HEK293 (cell line): ENCODE measurements around the gene SIN3A.

Source experiments
- GLIS1 ChIP-seq: fragments of 450-650 bp; formaldehyde crosslinking; IDR thresholded peaks from 2 replicates; pipeline ENCODE4 v1.5.1; 2016; ENCODE audit warnings: missing biosample characterization, missing genetic modification characterization
- GLIS2 ChIP-seq: fragments of 450-650 bp; formaldehyde crosslinking; IDR thresholded peaks from 2 replicates; pipeline ENCODE4 v1.5.1; 2016; ENCODE audit warnings: missing biosample characterization, missing genetic modification characterization
- MZF1 ChIP-seq: fragments of 450-650 bp; formaldehyde crosslinking; IDR thresholded peaks from 2 replicates; pipeline ENCODE4 v1.5.1; 2017; ENCODE audit warnings: missing biosample characterization, missing genetic modification characterization, borderline replicate concordance
- OVOL3 ChIP-seq: fragments of 450-650 bp; formaldehyde crosslinking; IDR thresholded peaks from 2 replicates; pipeline ENCODE4 v1.5.1; 2016; ENCODE audit warnings: missing biosample characterization, missing genetic modification characterization
- PBX3 ChIP-seq: sonication (generic); formaldehyde crosslinking; IDR thresholded peaks from 2 replicates; pipeline ENCODE4 v1.8.1; 2022; ENCODE audit warnings: mild to moderate bottlenecking, moderate library complexity, missing genetic modification reagents
- ZBTB1 ChIP-seq: fragments of 450-650 bp; formaldehyde crosslinking; IDR thresholded peaks from 2 replicates; pipeline ENCODE4 v1.5.1; 2016; ENCODE audit warnings: missing biosample characterization, missing genetic modification characterization
- ZBTB20 ChIP-seq: fragments of 450-650 bp; formaldehyde crosslinking; IDR thresholded peaks from 2 replicates; pipeline ENCODE4 v1.5.1; 2016; ENCODE audit warnings: missing biosample characterization, missing genetic modification characterization
- ZEB2 ChIP-seq: fragments of 450-650 bp; formaldehyde crosslinking; IDR thresholded peaks from 2 replicates; pipeline ENCODE4 v1.5.1; 2016; ENCODE audit warnings: missing biosample characterization, missing genetic modification characterization
- ZFP69B ChIP-seq: fragments of 450-650 bp; formaldehyde crosslinking; IDR thresholded peaks from 2 replicates; pipeline ENCODE4 v1.5.1; 2016; ENCODE audit warnings: missing biosample characterization, missing genetic modification characterization
- ZNF211 ChIP-seq: fragments of 450-650 bp; formaldehyde crosslinking; IDR thresholded peaks from 2 replicates; pipeline ENCODE4 v1.5.1; 2016; ENCODE audit warnings: low read depth, missing biosample characterization, missing genetic modification characterization
- ZNF221 ChIP-seq: fragments of 450-650 bp; formaldehyde crosslinking; IDR thresholded peaks from 2 replicates; pipeline ENCODE4 v1.5.1; 2017; ENCODE audit warnings: missing biosample characterization, missing genetic modification characterization, borderline replicate concordance
- ZNF335 ChIP-seq: fragments of 450-650 bp; formaldehyde crosslinking; conservative IDR thresholded peaks from 2 replicates; pipeline ENCODE4 v1.5.1; 2016; ENCODE audit warnings: missing biosample characterization, missing genetic modification characterization
- ZNF426 ChIP-seq: fragments of 450-650 bp; formaldehyde crosslinking; IDR thresholded peaks from 2 replicates; pipeline ENCODE4 v1.5.1; 2017; ENCODE audit warnings: missing biosample characterization, missing genetic modification characterization, mild to moderate bottlenecking, inconsistent platforms, moderate library complexity
- ZNF488 ChIP-seq: fragments of 450-650 bp; formaldehyde crosslinking; IDR thresholded peaks from 2 replicates; pipeline ENCODE4 v1.5.1; 2016; ENCODE audit warnings: missing biosample characterization, missing genetic modification characterization
- ZNF530 ChIP-seq: fragments of 450-650 bp; formaldehyde crosslinking; IDR thresholded peaks from 2 replicates; pipeline ENCODE4 v1.5.1; 2016; ENCODE audit warnings: low read depth, missing biosample characterization, missing genetic modification characterization
- ZNF621 ChIP-seq: fragments of 450-650 bp; formaldehyde crosslinking; IDR thresholded peaks from 2 replicates; pipeline ENCODE4 v1.5.1; 2017; ENCODE audit warnings: missing biosample characterization, missing genetic modification characterization
- ZNF629 ChIP-seq: fragments of 450-650 bp; formaldehyde crosslinking; IDR thresholded peaks from 2 replicates; pipeline ENCODE4 v1.5.1; 2017; ENCODE audit warnings: missing biosample characterization, missing genetic modification characterization
- ZNF658 ChIP-seq: fragments of 450-650 bp; formaldehyde crosslinking; IDR thresholded peaks from 2 replicates; pipeline ENCODE4; 2016; ENCODE audit warnings: missing biosample characterization, missing genetic modification characterization
- ZNF660 ChIP-seq: fragments of 450-650 bp; IDR thresholded peaks from 2 replicates; pipeline ENCODE4 v1.5.1; 2018; ENCODE audit warnings: missing biosample characterization, mild to moderate bottlenecking, missing genetic modification characterization
- ZNF747 ChIP-seq: fragments of 450-650 bp; formaldehyde crosslinking; IDR thresholded peaks from 2 replicates; pipeline ENCODE4 v1.5.1; 2016; ENCODE audit warnings: missing biosample characterization, missing genetic modification characterization
- ZSCAN30 ChIP-seq: fragments of 450-650 bp; IDR thresholded peaks from 2 replicates; pipeline ENCODE4 v1.5.1; 2018; ENCODE audit warnings: missing biosample characterization, mild to moderate bottlenecking, missing genetic modification characterization, moderate library complexity
- TF ChIP-seq, protein P1 (sequence below): fragments of 450-650 bp; formaldehyde crosslinking; IDR thresholded peaks from 2 replicates; pipeline ENCODE4 v1.5.1; 2016; ENCODE audit warnings: missing biosample characterization, missing genetic modification characterization
- TF ChIP-seq, protein P2 (sequence below): fragments of 450-650 bp; formaldehyde crosslinking; IDR thresholded peaks from 2 replicates; pipeline ENCODE4 v1.5.1; 2016; ENCODE audit warnings: missing biosample characterization, missing genetic modification characterization, borderline replicate concordance
- TF ChIP-seq, protein P3 (sequence below): fragments of 450-650 bp; formaldehyde crosslinking; IDR thresholded peaks from 2 replicates; pipeline ENCODE4; 2016; ENCODE audit warnings: missing biosample characterization, missing genetic modification characterization
- TF ChIP-seq, protein P4 (sequence below): fragments of 450-650 bp; formaldehyde crosslinking; IDR thresholded peaks from 2 replicates; pipeline ENCODE4 v1.5.1; 2016; ENCODE audit warnings: missing biosample characterization, missing genetic modification characterization

The SIN3A gene

GRCh38 chr15:75452865-75453702 lies 1.6 kb upstream of the SIN3A start (continued):
- TF ChIP-seq ZNF658 (tag by site-specific recombination) (no peak), PBX3 (no peak), ZNF660 (tag by site-specific recombination) (no peak; the same call in 1 of the 2 replicates), ZBTB1 (no peak), OVOL3 (tag by site-specific recombination) (no peak), ZNF488 (tag by site-specific recombination) (no peak), GLIS1 (tag by site-specific recombination) (peak; percentile 53; the same call in 1 of the 2 replicates), ZBTB20 (peak; percentile 68; the same call in 1 of the 2 replicates), ZNF747 (tag by site-specific recombination) (no peak), ZNF335 (peak; percentile 61), ZNF530 (tag by site-specific recombination) (no peak), ZEB2 (tag by site-specific recombination) (peak; percentile 52; the same call in 1 of the 2 replicates), ZNF221 (tag by site-specific recombination) (no peak), ZNF426 (no peak), ZFP69B (tag by site-specific recombination) (no peak), MZF1 (tag by site-specific recombination) (no peak), GLIS2 (tag by site-specific recombination) (peak; percentile 94), ZSCAN30 (tag by site-specific recombination) (no peak), ZNF211 (tag by site-specific recombination) (no peak), ZNF621 (tag by site-specific recombination) (no peak), ZNF629 (tag by site-specific recombination) (peak; percentile 44; the same call in 1 of the 2 replicates)
- TF ChIP-seq, protein P1, sequence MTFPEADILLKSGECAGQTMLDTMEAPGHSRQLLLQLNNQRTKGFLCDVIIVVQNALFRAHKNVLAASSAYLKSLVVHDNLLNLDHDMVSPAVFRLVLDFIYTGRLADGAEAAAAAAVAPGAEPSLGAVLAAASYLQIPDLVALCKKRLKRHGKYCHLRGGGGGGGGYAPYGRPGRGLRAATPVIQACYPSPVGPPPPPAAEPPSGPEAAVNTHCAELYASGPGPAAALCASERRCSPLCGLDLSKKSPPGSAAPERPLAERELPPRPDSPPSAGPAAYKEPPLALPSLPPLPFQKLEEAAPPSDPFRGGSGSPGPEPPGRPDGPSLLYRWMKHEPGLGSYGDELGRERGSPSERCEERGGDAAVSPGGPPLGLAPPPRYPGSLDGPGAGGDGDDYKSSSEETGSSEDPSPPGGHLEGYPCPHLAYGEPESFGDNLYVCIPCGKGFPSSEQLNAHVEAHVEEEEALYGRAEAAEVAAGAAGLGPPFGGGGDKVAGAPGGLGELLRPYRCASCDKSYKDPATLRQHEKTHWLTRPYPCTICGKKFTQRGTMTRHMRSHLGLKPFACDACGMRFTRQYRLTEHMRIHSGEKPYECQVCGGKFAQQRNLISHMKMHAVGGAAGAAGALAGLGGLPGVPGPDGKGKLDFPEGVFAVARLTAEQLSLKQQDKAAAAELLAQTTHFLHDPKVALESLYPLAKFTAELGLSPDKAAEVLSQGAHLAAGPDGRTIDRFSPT: 0 out of 2 replicates have a peak, but pooled peaks have one; percentile 4
- TF ChIP-seq, protein P2, sequence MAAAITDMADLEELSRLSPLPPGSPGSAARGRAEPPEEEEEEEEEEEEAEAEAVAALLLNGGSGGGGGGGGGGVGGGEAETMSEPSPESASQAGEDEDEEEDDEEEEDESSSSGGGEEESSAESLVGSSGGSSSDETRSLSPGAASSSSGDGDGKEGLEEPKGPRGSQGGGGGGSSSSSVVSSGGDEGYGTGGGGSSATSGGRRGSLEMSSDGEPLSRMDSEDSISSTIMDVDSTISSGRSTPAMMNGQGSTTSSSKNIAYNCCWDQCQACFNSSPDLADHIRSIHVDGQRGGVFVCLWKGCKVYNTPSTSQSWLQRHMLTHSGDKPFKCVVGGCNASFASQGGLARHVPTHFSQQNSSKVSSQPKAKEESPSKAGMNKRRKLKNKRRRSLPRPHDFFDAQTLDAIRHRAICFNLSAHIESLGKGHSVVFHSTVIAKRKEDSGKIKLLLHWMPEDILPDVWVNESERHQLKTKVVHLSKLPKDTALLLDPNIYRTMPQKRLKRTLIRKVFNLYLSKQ (tag by site-specific recombination): no peak
- TF ChIP-seq, protein P3, sequence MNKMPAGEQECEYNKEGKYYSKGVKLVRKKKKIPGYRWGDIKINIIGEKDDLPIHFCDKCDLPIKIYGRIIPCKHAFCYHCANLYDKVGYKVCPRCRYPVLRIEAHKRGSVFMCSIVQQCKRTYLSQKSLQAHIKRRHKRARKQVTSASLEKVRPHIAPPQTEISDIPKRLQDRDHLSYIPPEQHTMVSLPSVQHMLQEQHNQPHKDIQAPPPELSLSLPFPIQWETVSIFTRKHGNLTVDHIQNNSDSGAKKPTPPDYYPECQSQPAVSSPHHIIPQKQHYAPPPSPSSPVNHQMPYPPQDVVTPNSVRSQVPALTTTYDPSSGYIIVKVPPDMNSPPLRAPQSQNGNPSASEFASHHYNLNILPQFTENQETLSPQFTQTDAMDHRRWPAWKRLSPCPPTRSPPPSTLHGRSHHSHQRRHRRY (tag by site-specific recombination): no peak
- TF ChIP-seq, protein P4, sequence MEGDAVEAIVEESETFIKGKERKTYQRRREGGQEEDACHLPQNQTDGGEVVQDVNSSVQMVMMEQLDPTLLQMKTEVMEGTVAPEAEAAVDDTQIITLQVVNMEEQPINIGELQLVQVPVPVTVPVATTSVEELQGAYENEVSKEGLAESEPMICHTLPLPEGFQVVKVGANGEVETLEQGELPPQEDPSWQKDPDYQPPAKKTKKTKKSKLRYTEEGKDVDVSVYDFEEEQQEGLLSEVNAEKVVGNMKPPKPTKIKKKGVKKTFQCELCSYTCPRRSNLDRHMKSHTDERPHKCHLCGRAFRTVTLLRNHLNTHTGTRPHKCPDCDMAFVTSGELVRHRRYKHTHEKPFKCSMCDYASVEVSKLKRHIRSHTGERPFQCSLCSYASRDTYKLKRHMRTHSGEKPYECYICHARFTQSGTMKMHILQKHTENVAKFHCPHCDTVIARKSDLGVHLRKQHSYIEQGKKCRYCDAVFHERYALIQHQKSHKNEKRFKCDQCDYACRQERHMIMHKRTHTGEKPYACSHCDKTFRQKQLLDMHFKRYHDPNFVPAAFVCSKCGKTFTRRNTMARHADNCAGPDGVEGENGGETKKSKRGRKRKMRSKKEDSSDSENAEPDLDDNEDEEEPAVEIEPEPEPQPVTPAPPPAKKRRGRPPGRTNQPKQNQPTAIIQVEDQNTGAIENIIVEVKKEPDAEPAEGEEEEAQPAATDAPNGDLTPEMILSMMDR (tag by site-specific recombination): peak; percentile 76
